Measurements from ENCODE around the gene RBBP8.
"Not testable (repeated sequence)": the region's sequence is repeated elsewhere in the genome, so short reads cannot be mapped to it uniquely, and the experiment has no call there.

Gene RBBP8

DNA sequence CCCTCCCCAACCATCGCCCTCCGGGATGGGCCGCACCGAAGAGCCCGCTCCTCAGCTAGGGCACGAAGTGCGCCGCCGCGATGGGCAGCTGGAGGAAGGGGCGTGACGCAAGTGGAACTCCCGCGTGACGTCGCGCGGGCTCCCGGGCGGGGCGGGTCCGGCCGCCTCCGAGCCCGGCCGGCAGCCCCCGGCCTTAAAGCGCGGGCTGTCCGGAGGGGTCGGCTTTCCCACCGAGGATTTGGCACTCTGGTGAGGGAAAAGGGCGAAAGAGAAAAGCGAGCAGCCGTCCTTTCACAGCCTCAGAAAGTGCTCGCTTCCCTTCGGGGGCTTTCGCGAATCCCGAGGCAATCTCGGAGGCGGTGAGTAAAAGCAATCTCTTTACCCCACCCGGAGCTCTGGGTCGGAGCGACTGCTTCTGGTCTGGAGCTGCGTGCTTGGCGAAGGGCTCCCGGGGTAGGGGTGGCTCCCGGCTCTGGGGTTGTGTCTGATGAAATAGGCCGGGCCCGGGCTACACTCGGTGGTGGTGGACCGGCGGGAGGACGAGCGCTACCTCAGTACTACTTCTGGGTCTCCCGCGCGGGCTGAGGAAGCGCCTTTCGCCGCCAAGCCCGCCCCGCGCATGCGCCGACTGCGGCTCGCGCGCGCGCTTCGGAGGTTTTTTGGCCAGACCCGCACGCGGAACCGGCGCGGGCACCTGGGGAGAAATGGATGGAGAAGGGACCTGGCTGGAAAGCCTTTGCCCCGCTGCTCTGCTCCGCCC lies at the start of gene RBBP8:
TSS of gene RBBP8 (plus strand) at position 123 of the 760 bp plus-strand sequence. CDS start 3,524 bp downstream, outside the sequence.
- peak; percentile 76 for DNase-seq (ENCODE audit: low read depth)
- H3K4me3 ChIP-seq (ENCODE audit: low read depth, low read length), result peak within 1 kb of the TSS; percentile 86
- TF ChIP-seq, protein P1, sequence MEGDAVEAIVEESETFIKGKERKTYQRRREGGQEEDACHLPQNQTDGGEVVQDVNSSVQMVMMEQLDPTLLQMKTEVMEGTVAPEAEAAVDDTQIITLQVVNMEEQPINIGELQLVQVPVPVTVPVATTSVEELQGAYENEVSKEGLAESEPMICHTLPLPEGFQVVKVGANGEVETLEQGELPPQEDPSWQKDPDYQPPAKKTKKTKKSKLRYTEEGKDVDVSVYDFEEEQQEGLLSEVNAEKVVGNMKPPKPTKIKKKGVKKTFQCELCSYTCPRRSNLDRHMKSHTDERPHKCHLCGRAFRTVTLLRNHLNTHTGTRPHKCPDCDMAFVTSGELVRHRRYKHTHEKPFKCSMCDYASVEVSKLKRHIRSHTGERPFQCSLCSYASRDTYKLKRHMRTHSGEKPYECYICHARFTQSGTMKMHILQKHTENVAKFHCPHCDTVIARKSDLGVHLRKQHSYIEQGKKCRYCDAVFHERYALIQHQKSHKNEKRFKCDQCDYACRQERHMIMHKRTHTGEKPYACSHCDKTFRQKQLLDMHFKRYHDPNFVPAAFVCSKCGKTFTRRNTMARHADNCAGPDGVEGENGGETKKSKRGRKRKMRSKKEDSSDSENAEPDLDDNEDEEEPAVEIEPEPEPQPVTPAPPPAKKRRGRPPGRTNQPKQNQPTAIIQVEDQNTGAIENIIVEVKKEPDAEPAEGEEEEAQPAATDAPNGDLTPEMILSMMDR (conservative IDR thresholded peaks at IDR 0.05; ENCODE audit: low read depth, low read length), result no peak

DNA sequence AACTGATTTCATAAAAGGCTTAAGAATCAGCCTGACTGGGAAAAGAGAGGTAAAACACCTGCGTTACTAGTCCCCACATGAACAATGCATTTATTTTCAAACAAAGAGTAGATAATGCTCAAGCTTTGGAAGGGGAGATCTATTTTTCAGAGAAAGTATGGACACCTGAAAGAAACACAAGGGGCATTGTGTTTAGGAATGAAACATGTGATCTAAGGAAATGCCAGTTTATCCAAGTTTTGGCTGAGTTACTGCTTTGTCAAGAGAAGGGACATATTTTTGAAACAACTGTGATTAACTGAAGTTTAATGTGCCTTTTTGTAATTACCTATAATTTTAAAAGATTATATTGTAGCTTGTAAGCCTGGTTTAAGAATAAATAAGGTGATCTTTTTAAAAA lies 49.3 kb upstream of the RBBP8 start:
- no peak overlapping the region for H3K4me3 ChIP-seq (ENCODE audit: low read depth, low read length)
- TF ChIP-seq, protein P1 (conservative IDR thresholded peaks at IDR 0.05; ENCODE audit: low read depth, low read length), result no peak

DNA sequence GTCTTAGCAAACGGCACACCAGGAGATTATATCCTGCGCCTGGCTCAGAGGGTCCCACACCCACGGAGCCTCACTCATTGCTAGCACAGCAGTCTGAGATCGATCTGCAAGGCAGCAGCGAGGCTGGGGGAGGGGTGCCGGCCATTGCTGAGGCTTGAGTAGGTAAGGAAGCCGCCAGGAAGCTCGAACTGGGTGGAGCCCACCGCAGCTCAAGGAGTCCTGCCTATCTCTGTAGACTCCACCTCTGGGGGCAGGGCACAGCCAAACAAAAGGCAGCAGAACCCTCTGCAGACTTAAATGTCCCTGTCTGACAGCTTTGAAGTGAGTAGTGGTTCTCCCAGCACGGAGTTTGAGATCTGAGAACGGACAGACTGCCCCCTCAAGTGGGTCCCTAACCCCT lies 47.4 kb upstream of the RBBP8 start:
- not testable (repeated sequence) for DNase-seq (ENCODE audit: low read depth); H3K4me3 ChIP-seq (ENCODE audit: low read depth, low read length)

More for the DNA sequence above, 49.3 kb upstream of the RBBP8 start:
- no peak for DNase-seq (ENCODE audit: low read depth)

DNA sequence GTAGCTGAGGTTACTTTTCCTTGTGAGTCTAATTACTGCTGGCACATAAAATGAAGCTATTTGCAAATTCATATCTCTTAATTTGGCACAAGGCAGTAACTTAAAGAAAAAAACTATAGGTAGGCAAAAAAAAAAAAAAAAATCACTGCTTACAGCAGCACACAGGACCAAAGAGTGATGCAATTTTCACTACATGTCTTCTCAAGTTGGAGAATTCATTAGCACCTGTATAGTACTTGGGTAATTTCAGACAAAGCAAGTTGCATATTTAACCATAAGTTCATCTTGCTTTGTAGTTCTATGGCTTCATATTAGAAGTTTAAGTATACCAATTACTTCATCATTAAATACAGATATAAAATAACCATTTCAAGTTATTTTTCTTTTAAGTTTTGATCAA lies 33.7 kb upstream of the RBBP8 start:
- DNase-seq (ENCODE audit: low read depth), result no peak
- no peak overlapping the region for H3K4me3 ChIP-seq (ENCODE audit: low read depth, low read length)
- TF ChIP-seq, protein P1 (conservative IDR thresholded peaks at IDR 0.05; ENCODE audit: low read depth, low read length), result no peak

DNA sequence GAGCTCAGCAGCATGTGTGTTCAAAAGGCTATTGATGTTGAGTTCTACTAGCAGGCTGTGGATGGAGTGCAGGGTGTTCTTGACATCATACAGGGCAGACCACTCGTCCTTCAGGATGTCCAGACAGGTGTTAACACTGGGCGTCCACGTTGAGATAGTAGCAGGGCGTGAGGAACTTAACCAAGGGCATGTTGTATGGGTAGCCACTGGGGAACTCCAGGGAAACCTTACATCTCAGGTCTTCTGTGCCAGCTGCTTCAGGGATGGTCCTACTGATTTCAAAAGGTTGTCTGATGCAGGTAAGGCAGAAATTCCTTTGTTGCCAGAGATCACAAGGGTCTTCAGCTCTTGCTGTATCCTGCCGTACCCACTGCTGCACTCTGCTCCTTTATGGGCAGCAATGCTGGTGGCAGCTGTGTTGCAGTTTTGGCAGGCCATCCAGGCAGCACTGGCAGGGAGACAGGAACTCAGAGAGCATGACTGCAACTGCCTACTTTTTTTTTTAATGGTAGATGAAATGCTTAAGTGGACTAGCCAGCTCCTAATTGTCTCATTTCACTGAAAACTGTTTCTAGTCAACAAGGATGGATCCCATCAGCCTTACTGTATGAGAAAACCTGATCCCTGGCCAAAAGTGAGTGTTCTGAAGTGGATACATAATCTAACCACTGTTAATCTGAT lies 32.4 kb upstream of the RBBP8 start:
- TF ChIP-seq, protein P1 (conservative IDR thresholded peaks at IDR 0.05; ENCODE audit: low read depth, low read length), result no peak
- no peak for DNase-seq (ENCODE audit: low read depth)

DNA sequence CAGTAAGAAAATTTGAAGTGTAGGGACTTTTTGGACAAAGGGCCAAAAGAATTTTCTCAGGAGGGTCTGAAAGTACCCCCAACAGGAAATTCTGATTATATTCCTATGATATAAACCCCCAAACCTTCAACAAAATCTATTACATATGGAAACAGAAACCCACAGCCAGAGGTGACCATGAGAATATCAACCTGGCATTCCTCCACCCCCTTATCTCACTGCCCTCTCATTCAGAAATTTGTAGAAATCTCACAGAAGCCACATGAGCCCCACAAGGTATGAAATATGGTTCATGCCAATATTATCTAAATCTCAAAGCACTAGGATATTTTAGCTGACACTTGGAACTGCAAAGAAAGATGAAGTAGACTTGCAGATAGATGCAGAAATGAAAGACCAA lies 31.0 kb upstream of the RBBP8 start:
- no peak overlapping the region for H3K4me3 ChIP-seq (ENCODE audit: low read depth, low read length)
- DNase-seq (ENCODE audit: low read depth), result no peak
- TF ChIP-seq, protein P1 (conservative IDR thresholded peaks at IDR 0.05; ENCODE audit: low read depth, low read length), result no peak

More for the DNA sequence above, 32.4 kb upstream of the RBBP8 start:
- no peak overlapping the region for H3K4me3 ChIP-seq (ENCODE audit: low read depth, low read length)

DNA sequence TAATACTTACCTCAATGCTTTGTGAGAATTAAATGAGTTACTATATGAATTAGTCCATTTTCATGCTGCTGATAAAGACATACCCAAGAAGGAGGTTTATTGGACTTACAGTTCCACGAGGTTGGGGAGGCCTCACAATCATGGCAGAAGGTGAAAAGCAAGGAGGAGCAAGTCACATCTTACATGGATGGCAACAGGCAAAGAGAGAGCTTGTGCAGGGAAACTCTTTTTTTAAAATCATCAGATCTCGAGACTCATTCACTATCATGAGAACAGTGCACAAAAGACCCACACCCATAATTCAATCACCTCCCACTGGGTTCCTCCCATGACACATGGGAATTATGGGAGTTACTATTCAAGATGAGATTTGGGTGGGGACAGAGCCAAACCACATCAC lies 29.9 kb upstream of the RBBP8 start:
- DNase-seq (ENCODE audit: low read depth); H3K4me3 ChIP-seq (ENCODE audit: low read depth, low read length): not testable (repeated sequence)

DNA sequence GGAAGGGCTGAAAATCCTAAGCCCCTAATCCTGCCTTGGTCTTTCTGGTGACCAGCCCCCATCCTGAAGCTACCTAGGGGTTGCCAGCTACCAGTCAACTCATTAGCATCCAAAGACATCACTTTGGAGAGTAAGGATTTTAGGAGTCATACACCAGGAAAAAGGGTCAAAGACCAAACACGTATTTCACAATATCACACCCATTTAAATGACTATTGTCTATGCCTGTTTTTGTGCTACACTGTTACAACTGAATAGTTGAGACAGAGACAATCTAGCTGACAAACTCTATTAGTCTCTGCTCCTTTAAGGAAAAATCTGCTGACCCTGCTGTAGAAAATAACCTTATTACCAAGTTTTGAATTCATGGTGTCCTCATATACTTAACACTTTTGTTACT lies 21.0 kb upstream of the RBBP8 start:
- no peak overlapping the region for H3K4me3 ChIP-seq (ENCODE audit: low read depth, low read length)
- DNase-seq (ENCODE audit: low read depth), result no peak
- TF ChIP-seq, protein P1 (conservative IDR thresholded peaks at IDR 0.05; ENCODE audit: low read depth, low read length), result no peak

All from choroid plexus epithelial cell (primary cell).